SU-DHL-6 (cell line): ENCODE measurements around the gene PI4KA.
"Not testable (repeated sequence)": the region's sequence is repeated elsewhere in the genome, so short reads cannot be mapped to it uniquely, and the experiment has no call there.

Experiments
- H2AFZ ChIP-seq: fragments of 200-600 bp; sonication (generic); 2 replicates; pipeline ENCODE4 v1.6.1; 2014; ENCODE audit warnings: low read depth, mild to moderate bottlenecking, moderate library complexity, mixed read lengths, antibody characterized with exemption, low read length; ENCODE audit not compliant: severe bottlenecking
- H3F3A ChIP-seq: fragments of 200-600 bp; shearing (Covaris generic); 2 replicates; pipeline ENCODE4 v1.6.0; 2016; ENCODE audit warnings: antibody characterized with exemption, mild to moderate bottlenecking; ENCODE audit not compliant: insufficient read depth
- H3K27ac ChIP-seq: fragments of 200-600 bp; sonication (generic); 2 replicates; pipeline ENCODE4 v1.5.1; 2016; ENCODE audit warnings: low read depth, mild to moderate bottlenecking, low read length, moderate library complexity, mixed read lengths
- H3K27me3 ChIP-seq: fragments of 200-600 bp; sonication (generic), shearing (Covaris generic); 2 replicates; pipeline ENCODE4 v1.6.0; 2014; ENCODE audit warnings: mild to moderate bottlenecking, low read length
- H3K36me3 ChIP-seq: fragments of 200-600 bp; sonication (generic); 2 replicates; pipeline ENCODE4 v1.6.1; 2014; ENCODE audit warnings: mild to moderate bottlenecking, low read length, mixed read lengths
- H3K4me2 ChIP-seq: fragments of 300-600, 200-600 bp; shearing (Covaris generic), sonication (generic); 2 replicates; pipeline ENCODE4 v1.6.0; 2014; ENCODE audit warnings: low read length, low read depth, mild to moderate bottlenecking; ENCODE audit not compliant: poor library complexity, severe bottlenecking
- H3K4me3 ChIP-seq: fragments of 200-600 bp; sonication (generic); 2 replicates; pipeline ENCODE4 v1.5.1; 2014; ENCODE audit warnings: antibody characterized with exemption, low read length, mild to moderate bottlenecking, mixed read lengths; ENCODE audit not compliant: insufficient read depth, poor library complexity, severe bottlenecking
- H3K79me2 ChIP-seq: fragments of 200-600 bp; sonication (generic); 2 replicates; pipeline ENCODE4 v1.6.1; 2014; ENCODE audit warnings: mild to moderate bottlenecking, low read length, moderate library complexity; ENCODE audit not compliant: insufficient read depth
- H3K9ac ChIP-seq: fragments of 200-600 bp; sonication (generic); 2 replicates; pipeline ENCODE4 v1.7.0; 2014; ENCODE audit warnings: mild to moderate bottlenecking, low read length
- H3K9me2 ChIP-seq: fragments of 200-600 bp; sonication (generic); replicated peaks from 2 replicates; pipeline ENCODE4 v1.6.1; 2014; ENCODE audit warnings: low read length; ENCODE audit not compliant: insufficient read depth
- H3K9me3 ChIP-seq: fragments of 200-600 bp; sonication (generic); 2 replicates; pipeline ENCODE4 v1.6.1; 2014; ENCODE audit warnings: low read length, mixed read lengths; ENCODE audit not compliant: insufficient read depth
- H4K20me1 ChIP-seq: fragments of 200-600 bp; sonication (generic); 2 replicates; pipeline ENCODE4 v1.6.1; 2014; ENCODE audit warnings: low read depth, mild to moderate bottlenecking, antibody characterized with exemption, low read length, moderate library complexity, mixed read lengths
- CTCF ChIP-seq: fragments of 200-600 bp; sonication (generic); IDR thresholded peaks from one replicate; pipeline ENCODE4 v1.5.1; 2017; ENCODE audit warnings: antibody characterized with exemption, mild to moderate bottlenecking, low read length, moderate library complexity; ENCODE audit not compliant: insufficient read depth, poor library complexity, severe bottlenecking
- EZH2phosphoT487 ChIP-seq: fragments of 200-600 bp; sonication (generic), shearing (Covaris generic); conservative IDR thresholded peaks from 2 replicates; pipeline ENCODE4 v1.6.1; 2018; ENCODE audit warnings: mild to moderate bottlenecking, antibody characterized with exemption, low read length, moderate library complexity, mixed read lengths

The PI4KA gene

GRCh38 chr22:20678792-20679435 lies 179.7 kb downstream of the PI4KA start:
- not testable (repeated sequence) for H3K4me2 ChIP-seq, H2AFZ ChIP-seq, H3K9ac ChIP-seq, H3K9me2 ChIP-seq, H3K79me2 ChIP-seq, H3K4me3 ChIP-seq, H3K27ac ChIP-seq, H4K20me1 ChIP-seq, H3K9me3 ChIP-seq, H3K36me3 ChIP-seq, H3K27me3 ChIP-seq, H3F3A ChIP-seq

- H2AFZ ChIP-seq, result no peak overlapping the region
- no peaks in the 10 kb centered on the region for H3K27me3 ChIP-seq
- H3K79me2 ChIP-seq, result no peaks in the 10 kb centered on the region
- H3K4me3 ChIP-seq, result no peak overlapping the region
- no peaks in the 10 kb centered on the region for H3K36me3 ChIP-seq
- H3K27ac ChIP-seq, result no peak overlapping the region
- H3K4me2 ChIP-seq, result no peak overlapping the region
- H3F3A ChIP-seq, result no peaks in the 10 kb centered on the region
- TF ChIP-seq EZH2phosphoT487 (no peak), CTCF (no peak)
- no peaks in the 10 kb centered on the region for H4K20me1 ChIP-seq
- no peak overlapping the region for H3K9ac ChIP-seq
- no peaks in the 10 kb centered on the region for H3K9me3 ChIP-seq
- no peaks in the 10 kb centered on the region for H3K9me2 ChIP-seq
Measured at GRCh38 chr22:20677684-20678242, 180.8 kb downstream of the PI4KA start.

GRCh38 chr22:20675613-20676012 lies 183.0 kb downstream of the PI4KA start:
- H3K9me2 ChIP-seq, H3K27me3 ChIP-seq, H3K4me2 ChIP-seq, H4K20me1 ChIP-seq, H3K9me3 ChIP-seq, H2AFZ ChIP-seq, H3F3A ChIP-seq, H3K27ac ChIP-seq, H3K36me3 ChIP-seq, H3K9ac ChIP-seq, H3K4me3 ChIP-seq, H3K79me2 ChIP-seq: not testable (repeated sequence)

GRCh38 chr22:20674998-20675397 lies 183.6 kb downstream of the PI4KA start:
- no peak overlapping the region for H3K9ac ChIP-seq
- no peak overlapping the region for H3K4me2 ChIP-seq
- no peaks in the 10 kb centered on the region for H4K20me1 ChIP-seq
- no peaks in the 10 kb centered on the region for H3K27me3 ChIP-seq
- H3F3A ChIP-seq, result no peaks in the 10 kb centered on the region
- H3K4me3 ChIP-seq, result no peak overlapping the region
- no peak for TF ChIP-seq CTCF
- no peak for TF ChIP-seq EZH2phosphoT487
- no peak overlapping the region for H2AFZ ChIP-seq
- no peaks in the 10 kb centered on the region for H3K9me2 ChIP-seq
- H3K27ac ChIP-seq, result no peak overlapping the region
- no peaks in the 10 kb centered on the region for H3K9me3 ChIP-seq
- no peaks in the 10 kb centered on the region for H3K79me2 ChIP-seq
- H3K36me3 ChIP-seq, result no peaks in the 10 kb centered on the region
